GM12872 (cell line): Measurements from ENCODE around the gene MBOAT2.
A peak's percentile ranks its signal among the peaks of the same experiment; 100 is the strongest.

Source experiments
- TF ChIP-seq, protein P1 (sequence below): IDR thresholded peaks from 3 replicates; pipeline ENCODE4 v1.5.1; 2011; ENCODE audit warnings: low read depth, mild to moderate bottlenecking, low read length, moderate library complexity; ENCODE audit not compliant: insufficient read depth

Gene MBOAT2

DNA sequence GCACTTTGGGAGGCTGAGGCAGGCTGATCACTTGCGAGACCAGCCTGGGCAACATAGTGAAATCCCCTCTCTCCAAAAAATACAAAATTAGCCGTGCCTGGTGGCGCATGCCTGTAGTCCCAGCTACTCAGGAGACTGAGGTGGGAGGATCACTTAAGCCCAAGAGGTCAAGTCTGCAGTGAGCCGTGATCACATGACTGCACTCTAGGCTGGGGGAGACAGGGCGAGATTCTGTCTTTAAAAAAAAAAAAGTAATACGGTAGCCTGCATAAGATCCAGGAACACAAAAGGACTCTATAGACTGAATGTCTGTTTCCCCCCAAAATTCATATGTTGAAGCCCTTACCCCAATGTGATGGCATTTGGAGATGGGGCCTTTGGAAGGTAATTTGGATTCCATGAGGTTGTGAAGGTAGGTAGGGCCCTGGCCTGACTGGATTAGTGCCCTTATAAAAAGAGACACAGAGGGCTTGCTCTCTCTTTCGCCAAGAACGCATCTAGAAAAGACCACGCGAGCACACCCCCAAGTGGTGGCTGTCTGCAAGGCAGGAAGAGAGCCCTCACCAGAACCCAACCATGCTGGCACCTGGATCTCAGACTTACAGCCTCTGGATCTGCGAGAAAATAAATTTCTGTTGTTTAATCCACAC lies 17.0 kb downstream of the MBOAT2 start:
- TF ChIP-seq, protein P1, sequence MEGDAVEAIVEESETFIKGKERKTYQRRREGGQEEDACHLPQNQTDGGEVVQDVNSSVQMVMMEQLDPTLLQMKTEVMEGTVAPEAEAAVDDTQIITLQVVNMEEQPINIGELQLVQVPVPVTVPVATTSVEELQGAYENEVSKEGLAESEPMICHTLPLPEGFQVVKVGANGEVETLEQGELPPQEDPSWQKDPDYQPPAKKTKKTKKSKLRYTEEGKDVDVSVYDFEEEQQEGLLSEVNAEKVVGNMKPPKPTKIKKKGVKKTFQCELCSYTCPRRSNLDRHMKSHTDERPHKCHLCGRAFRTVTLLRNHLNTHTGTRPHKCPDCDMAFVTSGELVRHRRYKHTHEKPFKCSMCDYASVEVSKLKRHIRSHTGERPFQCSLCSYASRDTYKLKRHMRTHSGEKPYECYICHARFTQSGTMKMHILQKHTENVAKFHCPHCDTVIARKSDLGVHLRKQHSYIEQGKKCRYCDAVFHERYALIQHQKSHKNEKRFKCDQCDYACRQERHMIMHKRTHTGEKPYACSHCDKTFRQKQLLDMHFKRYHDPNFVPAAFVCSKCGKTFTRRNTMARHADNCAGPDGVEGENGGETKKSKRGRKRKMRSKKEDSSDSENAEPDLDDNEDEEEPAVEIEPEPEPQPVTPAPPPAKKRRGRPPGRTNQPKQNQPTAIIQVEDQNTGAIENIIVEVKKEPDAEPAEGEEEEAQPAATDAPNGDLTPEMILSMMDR: peak; percentile 79

DNA sequence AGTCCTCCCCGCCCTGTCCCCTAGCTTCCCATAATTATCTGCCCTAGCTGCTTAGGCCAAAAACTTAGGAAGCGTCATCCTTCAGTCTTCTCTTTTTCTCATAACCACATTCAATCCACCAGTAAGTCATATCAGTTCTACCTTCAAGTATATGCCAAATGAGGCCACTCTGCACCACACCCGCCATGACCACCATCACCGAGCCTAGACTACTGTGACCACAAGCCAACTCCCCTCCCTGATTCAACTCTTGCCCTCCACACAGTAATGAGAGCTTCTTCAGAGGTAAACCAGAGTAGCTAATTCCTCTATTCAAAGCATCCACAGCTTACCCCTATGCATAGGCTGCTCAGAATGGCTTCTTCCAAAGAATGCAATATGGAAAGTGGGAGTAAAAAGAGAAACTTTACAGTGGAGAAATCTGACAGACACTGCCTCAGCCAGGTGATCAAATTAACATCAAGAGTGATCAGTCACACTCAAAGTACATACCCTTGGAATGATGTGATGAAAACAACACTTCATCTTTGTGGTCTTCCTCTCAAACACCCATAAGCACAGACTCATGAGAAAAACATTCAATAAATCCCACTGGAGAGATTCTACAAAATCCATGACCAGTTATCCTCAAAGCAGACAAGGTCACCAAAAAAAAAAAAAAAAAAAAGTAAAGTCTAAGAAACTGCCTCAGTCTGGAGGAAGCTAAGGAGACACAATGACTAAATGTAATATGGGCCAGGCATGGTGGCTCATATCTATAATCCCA lies 17.7 kb downstream of the MBOAT2 start:
- TF ChIP-seq, protein P1: no peak

DNA sequence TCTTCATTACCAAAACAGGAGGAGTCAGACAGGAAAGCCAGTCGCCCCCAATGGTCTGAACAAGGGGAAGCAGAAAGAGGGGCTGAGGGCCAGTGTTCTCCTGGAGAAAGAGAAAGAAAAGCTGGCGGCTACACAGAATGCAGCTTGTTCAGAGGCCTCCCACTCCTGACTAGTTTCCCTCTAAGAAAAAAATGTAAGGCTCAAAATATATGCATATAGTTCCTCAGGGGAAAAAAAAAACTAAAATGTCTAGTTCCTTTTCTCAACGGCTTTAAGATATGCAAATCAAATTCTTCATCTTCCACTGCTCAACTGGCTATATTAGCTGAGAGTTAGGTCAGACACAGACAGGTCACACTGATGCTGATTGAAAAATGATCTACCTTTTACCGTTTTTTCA lies 18.6 kb downstream of the MBOAT2 start:
- TF ChIP-seq, protein P1: no peak

DNA sequence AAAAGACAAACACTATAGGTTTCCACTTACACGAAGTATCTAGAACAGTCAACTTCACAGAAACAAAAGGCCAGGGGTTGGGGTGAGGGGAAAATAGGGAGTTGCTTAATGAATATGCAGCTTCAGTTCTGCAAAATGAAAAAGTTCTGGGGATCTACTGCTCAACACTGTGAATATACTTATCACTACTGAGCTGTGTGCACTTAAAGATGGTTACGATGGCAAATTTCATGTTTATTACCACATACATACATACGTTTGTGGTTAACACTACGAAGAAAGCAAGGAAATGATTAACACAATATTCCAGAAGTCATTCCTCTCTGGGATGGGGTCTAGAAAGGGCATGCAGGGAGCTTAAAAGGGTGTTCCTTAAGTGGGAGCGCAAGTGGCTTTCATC lies 19.3 kb downstream of the MBOAT2 start:
- TF ChIP-seq, protein P1: no peak

DNA sequence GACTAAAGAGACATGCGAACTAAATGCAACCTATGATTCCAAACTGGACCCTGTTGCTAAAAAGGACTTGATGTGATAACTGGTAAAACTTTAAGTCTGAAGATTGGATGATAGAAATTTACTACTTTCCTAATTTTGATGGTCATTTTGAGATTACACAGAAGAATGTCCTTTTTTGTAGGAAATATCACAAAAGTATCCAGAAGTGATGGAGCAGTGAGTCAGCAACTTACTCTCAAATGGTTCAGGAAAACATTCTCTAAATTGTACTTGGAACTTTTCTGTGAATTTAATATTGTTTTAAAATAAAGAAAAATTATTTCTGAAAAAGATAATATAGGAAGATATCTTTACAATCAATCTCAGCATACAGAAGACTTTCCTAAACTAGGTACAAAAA lies 19.9 kb downstream of the MBOAT2 start:
- TF ChIP-seq, protein P1: no peak

GRCh38 chr2:8981876-8982275 lies 21.6 kb downstream of the MBOAT2 start:
- TF ChIP-seq, protein P1: no peak

DNA sequence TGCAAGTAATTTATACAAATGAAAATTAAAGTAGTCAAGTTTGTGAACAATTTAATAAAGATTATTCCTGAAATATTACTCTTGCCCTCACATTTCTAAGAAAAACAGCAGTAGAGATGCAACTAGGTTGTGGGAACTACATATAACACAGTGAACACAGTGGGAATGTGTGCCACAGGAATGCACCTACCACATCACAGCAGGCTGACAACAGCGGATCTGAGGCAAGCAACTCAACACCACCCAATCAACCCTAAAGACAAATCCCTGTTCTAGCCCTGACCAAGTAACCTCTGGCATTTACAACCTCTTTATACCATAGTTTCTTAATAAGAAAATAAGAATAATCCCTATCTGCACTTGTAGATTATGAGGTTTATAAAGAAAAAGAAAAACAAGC lies 23.4 kb downstream of the MBOAT2 start:
- TF ChIP-seq, protein P1: no peak
